Measurements from ENCODE around the gene SCUBE1.

SCUBE1 gene

DNA sequence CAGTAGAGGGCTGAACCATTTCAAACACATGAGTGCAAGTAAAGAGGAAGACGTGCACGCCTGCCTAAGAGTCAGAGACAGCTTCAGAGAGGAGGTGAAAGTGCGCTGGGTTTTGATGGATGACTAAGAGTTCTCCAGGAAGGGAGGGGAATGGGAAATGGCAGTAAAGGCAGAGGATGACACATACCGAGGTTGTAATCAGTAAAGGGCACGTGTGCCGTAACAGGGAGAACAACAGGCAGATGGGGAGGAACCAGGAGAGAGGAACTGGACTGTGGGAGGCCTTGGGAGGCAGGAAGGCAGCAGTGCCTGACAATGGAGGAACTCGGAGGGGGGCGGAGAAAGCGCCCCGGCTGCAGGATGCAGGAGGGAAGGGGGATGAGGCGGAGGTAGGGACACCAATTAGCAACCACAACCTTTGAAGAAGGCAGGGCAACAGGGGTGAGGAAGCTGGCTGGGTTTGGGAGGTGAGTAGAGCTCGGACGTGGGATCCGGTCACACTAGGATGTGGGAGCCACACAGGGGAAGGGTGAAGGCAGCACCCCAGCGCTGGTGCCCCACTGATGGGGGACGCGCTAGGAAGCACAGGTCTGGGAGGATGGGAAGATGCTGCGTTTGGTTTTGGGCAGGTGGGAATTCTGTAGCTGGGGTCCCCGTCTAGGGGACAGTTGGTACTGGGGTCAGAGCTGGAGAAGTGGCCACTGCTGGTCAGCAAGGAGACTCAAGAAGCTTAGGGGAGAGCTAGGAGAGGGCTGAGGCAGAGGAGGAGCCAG lies 67.4 kb downstream of the SCUBE1 start:
- peak; percentile 11 for DNase-seq

GRCh38 chr22:43274595-43275240 lies 68.5 kb downstream of the SCUBE1 start:
- DNase-seq = no peak

DNA sequence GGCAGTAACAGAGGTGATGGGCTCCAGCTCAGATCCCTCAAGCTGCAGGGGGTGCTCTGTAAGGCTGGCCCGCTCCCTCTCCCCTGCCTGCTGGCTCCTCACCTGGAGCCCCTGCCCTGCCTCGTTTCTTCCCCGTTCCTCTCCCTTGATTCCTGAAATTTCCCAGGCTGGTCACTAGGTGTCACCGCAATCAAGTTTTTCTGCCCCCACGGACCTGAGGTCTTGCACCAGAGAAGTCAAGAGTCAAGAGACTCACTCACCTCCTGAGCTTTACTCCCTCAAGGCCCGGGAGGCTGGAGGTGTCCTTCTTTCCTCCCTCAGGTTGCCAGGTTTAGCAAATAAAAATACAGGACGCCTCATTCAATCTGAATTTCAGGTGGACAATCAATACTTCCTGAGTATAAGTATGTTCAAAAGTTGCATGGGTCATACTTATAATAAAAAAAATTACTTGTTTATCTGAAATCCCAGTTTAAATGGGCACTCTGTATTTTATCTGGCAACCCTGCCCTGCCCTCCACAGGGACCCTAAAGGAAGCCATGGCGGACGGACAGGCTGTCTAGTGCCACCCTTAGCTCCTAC lies 69.2 kb downstream of the SCUBE1 start:
- peak; percentile 70 for DNase-seq

GRCh38 chr22:43272869-43273318 lies 70.3 kb downstream of the SCUBE1 start:
- DNase-seq = no peak

DNA sequence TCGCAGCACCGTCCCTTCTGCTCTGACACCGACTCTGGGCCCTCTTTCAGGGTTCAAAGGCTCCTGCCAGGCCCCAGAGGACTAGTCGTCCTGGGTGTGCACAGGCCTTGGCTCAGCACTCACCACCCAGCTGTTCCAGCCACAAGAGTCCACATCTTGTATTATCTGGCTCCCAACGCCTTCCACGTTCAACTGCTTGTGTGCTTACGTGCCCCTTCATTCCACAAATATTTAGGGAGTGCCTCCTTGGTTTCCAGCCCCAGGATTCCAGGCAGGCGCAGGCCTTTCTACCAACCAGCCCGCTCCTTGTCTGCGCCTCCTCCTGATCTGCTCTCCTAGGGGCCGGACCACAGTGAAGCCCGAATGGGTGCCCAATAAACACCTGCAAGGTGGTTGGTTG lies 70.9 kb downstream of the SCUBE1 start:
- DNase-seq = no peak

GRCh38 chr22:43270949-43271348 lies 72.2 kb downstream of the SCUBE1 start:
- no peak for DNase-seq

DNA sequence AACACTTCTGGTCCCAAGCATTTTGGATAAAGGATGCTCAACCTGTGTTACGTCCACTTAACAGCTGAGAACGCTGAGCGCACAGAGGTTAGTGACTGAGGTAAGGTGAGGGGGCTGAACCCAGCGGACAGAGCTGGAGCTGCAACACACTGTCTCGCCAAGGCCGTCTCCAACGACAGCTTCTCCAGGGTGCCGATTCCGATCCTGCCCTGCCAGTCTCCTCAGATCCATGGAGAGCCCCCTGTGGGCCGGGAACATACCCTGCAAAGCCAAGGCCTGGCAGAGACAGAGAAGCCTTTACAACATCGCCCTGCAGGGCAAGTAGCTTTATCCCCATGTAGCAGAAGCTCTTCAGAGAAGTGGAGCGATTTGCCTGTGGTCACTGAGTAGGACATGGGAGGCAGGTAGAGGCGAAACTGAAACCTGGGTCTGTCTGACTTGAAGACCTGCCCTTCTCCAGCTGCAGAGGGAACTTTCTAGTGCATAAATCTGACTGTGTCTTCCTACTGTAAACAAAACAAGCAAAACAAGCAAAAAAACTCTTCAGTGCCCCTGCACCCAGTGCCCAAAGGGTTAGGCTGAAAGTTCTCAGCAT lies 72.8 kb downstream of the SCUBE1 start:
- no peak for DNase-seq

DNA sequence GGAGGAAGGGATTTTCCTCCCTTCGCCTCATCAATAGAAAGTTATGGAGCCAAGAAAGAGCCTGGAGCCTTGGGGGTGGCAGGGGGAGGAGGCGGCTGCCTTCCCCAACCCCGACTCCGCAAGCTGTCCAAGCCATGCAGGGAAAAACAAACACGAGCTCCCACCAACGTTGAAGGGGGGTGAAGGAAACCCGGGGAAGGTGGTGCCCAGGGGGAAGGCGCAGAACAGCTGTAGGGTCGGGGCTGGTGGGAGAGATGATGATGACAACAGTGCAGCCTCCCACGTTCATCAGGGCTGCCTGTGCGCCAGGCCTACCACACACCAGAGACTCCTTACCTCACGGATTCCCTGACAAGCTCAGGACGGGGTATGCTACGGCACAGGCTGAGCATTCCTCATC lies 73.5 kb downstream of the SCUBE1 start:
- no peak for DNase-seq

DNA sequence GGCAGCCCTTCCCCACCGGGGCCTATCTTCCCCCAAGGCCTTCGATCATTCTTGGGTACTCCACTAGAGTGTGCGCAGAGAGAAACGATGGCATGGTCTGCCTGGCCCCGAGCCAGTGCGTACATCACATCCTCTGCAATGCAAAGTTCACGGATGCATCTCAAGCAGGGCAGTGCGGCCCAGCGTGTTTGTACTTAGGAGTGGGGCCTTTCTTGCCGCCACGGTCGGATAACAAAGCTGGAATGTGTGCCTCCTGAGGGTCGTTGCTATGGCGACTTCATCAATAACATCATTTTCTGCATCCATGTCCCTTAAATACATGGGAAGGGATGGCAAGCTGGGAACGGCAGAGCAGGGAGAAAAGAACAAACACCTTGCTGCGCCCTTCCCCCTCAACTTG lies 73.9 kb downstream of the SCUBE1 start:
- DNase-seq = no peak

- no peak for DNase-seq
Observed at GRCh38 chr22:43267981-43268660, 75.1 kb downstream of the SCUBE1 start.

GRCh38 chr22:43267332-43267980 lies 75.7 kb downstream of the SCUBE1 start:
- no peak for DNase-seq

- no peak for DNase-seq
Observed at GRCh38 chr22:43266076-43266475, 77.1 kb downstream of the SCUBE1 start.

GRCh38 chr22:43263645-43264514 lies 79.3 kb downstream of the SCUBE1 start:
- DNase-seq = peak; percentile 93

- peak; percentile 57 for DNase-seq
Observed at GRCh38 chr22:43262990-43263644, 80.1 kb downstream of the SCUBE1 start.

- DNase-seq = no peak
Observed at GRCh38 chr22:43260331-43261231, 82.6 kb downstream of the SCUBE1 start.

DNA sequence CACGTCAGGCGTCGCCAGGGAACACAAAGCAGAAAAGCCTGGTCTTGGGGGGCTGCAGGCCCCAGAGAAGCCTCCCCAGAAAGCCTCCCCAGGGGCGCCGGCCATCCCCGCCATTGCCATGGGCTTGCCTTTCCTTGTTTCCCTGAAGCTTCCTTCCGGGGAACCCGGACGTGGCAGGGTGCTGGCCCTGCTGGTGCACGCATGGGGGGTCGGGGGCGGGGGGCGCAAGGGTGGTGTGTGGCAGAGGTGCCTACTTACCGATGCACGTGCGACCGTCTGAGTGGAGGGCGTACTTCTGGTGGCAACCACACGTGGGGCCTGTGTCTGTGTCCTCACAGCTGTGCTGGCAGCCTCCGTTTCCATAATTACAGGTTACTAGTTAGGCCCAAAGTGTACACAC lies 85.2 kb downstream of the SCUBE1 start:
- DNase-seq = no peak

GRCh38 chr22:43257549-43257948 lies 85.6 kb downstream of the SCUBE1 start:
- no peak for DNase-seq

DNA sequence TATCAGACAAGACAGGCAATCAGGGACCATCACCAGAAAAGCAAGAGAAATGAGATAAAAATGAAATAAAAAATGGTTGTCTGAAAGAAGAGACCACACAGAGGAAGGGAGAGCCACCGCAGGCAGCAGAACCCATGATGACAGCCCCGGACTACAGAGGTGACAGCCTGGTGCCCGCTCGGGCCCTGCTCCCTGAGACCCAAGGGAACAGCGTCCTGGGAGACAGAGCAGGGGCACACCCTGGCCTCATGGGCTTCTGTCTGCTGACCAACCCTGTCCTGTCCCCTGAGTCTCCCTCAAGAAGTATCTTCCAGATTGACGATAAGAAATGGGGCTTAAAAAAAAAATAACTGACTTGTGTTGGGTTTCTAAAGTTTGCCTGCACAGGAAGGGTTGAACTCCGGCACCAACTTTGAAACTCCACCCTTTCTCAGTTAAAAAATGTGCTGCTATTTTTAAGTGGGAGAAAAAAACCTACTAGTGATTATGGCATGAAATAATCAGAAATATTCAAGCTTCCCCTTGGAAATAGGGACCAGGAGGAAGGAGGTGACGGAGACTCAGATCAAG lies 86.1 kb downstream of the SCUBE1 start:
- no peak for DNase-seq

DNA sequence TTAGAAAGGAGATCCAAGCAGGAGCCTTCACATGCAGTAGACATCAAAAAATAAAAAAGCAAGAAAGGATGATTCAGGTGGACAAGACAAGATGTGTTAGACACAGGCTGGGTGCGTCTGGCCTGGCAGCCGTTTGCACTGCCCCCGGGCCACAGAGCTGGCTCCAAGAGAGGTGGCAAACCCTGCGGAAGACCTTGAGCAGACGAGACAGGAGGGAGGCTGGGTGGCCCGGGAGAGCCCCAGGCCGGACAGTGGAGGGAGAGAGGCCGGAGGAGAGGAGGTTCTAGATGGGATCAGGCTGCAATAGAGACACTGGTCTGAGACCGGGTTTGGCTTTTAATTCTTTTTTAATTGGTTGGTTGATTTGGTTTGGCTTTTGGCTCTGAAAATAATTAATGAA lies 86.6 kb downstream of the SCUBE1 start:
- no peak for DNase-seq

DNA sequence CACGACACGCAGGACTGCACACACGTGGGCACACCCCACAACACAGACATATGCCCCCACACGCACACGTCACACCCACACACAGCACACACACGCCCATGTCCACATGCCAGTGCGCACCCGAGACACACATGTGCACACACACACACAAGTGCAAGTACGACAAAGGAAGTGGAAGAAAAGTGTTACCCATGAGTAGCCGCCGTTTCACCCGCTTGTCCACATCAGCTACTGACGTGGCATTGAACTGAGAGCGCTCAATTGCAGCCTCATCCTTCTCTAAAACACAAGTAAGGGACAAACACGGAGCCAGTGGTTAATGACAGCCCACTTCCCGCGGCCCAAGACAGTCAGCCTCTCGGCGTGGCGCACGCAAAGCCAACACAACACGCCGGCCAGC lies 87.9 kb downstream of the SCUBE1 start:
- no peak for DNase-seq

All from activated CD4-positive, alpha-beta T cell treated with anti-CD3 and anti-CD28 coated beads, Interleukin-2, Interleukin-6, amounts not matched to agents 100 ng/mL and 50 ng/mL, durations not matched to agents 16 hours and 8 hours (primary cell).